ENCODE data around the gene CEL.

CEL gene

GRCh38 chr9:133117271-133118178 lies 55.7 kb downstream of the CEL start:
- DNase-seq (ENCODE audit: low read depth), result no peak

GRCh38 chr9:133118179-133118520 lies 56.4 kb downstream of the CEL start:
- no peak for DNase-seq (ENCODE audit: low read depth)

- no peak for DNase-seq (ENCODE audit: low read depth)
Measured at GRCh38 chr9:133118568-133118967, 56.8 kb downstream of the CEL start.

- no peak for DNase-seq (ENCODE audit: low read depth)
Measured at GRCh38 chr9:133119103-133119845, 57.5 kb downstream of the CEL start.

- DNase-seq (ENCODE audit: low read depth), result no peak
Measured at GRCh38 chr9:133119846-133120500, 58.2 kb downstream of the CEL start.

GRCh38 chr9:133120501-133121197 lies 58.9 kb downstream of the CEL start:
- no peak for DNase-seq (ENCODE audit: low read depth)

Measured in stimulated activated CD8-positive, alpha-beta memory T cell treated with anti-CD3 and anti-CD28 coated beads, Interleukin-7, amount 100 ng/mL, for 24 hours (primary cell).